Body of pancreas (tissue), 4 donors: ENCODE results near the gene TRPV2.

Source experiments
- CTCF ChIP-seq, 7 experiments: fragments of 450-650 bp in 4 of 7; fragments of 200-600 bp in 3 of 7; sonication (generic) in 3 of 7; IDR thresholded peaks; one replicate each; pipeline ENCODE4 v1.5.1; 2016 to 2019; ENCODE audit warnings: antibody characterized with exemption in 7 of 7
- POLR2A ChIP-seq, 3 donors: fragments of 450-650 bp; IDR thresholded peaks; one replicate each; pipeline ENCODE4 v1.6.1; 2016; ENCODE audit warnings: antibody characterized with exemption in 3 of 3, mild to moderate bottlenecking in 2 of 3

DNA sequence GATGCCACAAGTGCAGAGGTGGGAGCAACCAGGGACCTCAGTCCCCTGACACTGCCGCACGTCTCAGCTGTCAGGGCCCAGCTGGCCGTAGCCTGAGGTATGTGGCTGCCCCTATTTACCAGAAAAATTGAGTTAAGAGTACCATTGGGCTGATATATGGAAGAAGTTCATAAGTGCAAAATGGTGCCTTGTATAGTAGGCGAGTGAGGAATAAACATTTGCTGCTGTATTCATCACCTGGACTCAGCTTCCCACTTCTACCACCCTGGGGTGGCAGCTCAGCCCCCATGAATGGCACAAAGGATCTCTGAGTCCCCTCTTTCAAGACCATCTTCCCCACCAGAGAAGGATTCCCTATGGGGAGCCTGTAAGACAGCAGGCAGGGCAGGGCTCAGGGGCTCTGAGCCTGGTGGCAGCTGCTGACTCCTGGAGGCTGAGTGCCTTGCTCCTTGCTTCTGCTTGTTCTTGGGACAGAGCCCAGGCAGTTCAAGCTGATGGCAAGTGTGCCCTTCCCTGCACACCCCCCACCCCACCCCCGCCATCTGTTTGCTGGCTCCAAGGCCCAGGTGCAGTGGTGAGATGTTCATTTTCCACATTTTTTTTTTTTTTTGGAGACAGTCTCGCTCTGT, 29.0 kb downstream of the TRPV2 start:
- no peak for TF ChIP-seq CTCF (IDR thresholded peaks at IDR 0.05)
- TF ChIP-seq POLR2A (IDR thresholded peaks at IDR 0.05), result no peak
